ENCODE data around the gene RPL13A.

GRCh38 chr19:49539192-49539952, 52.0 kb downstream of the RPL13A start:
- no peak for TF ChIP-seq POLR2A (IDR thresholded peaks at IDR 0.05)
- no peak for TF ChIP-seq POLR2AphosphoS5 (IDR thresholded peaks at IDR 0.05)
- no peak for TF ChIP-seq CTCF (IDR thresholded peaks at IDR 0.05)

Data from gastroesophageal sphincter (tissue), 3 donors.